ENCODE measurements around the gene TRIO.

Gene TRIO

GRCh38 chr5:14341571-14342230 is 198.6 kb downstream of the TRIO start:
- no peak for DNase-seq

DNA sequence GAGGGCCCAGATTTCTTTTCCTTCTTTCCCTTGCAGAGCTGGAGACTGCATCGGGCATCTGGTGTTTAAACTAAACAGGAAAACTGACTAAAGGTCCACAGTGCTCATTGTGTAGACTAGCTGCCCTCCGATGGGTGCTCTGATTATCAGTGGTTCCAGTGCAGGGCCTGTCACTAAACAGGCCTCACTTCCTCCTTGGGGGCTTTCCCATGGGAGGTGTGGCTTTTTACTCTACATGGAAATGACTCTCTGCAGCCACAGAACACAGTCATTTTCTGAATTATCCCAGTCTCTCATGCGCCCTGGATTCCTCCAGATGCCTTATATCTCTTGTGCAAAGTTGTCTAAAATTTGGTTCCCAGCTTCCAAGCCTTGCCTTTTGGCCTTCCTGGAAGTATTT is 199.2 kb downstream of the TRIO start:
- DNase-seq = no peak

DNA sequence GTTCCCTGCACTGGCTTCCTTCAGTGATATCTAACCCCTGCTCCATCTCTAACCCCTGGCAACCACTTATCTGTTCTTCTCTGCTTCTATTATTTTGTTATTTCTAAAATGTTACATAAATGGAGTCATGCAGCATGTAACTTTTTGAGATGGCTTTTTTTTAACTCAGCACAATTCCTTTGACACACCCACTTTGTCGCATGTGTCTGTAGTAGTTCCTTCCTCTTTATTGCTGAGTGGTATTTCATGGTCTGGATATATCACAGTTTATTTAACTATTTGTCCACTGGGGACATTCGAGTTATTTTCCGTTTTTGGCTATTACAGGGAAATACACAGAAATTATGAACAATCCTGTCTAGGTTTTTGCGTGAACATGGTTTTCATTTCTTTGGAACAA is 200.2 kb downstream of the TRIO start:
- DNase-seq = no peak

- DNase-seq = no peak
Measured at GRCh38 chr5:14347522-14347921, 204.4 kb downstream of the TRIO start.

GRCh38 chr5:14348142-14348541 is 205.0 kb downstream of the TRIO start:
- no peak for DNase-seq

DNA sequence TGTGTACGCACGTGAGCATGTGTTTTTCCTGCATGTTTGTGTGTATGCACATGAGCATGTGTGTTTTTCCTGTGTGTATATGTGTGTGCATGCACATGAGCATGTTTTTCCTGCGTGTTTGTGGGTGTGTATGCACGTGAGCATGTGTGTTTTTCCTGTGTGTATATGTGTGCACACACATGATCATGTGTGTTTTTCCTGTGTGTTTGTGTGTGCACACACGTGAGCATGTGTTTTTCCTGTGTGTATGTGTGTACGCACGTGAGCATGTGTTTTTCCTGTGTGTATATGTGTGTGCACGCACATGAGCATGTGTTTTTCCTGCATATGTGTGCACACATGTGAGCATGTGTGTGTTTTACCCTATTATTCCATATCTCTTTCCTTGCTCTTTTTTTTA is 205.9 kb downstream of the TRIO start:
- no peak for DNase-seq

GRCh38 chr5:14351086-14351661 is 208.0 kb downstream of the TRIO start:
- no peak for DNase-seq

- no peak for DNase-seq
Measured at GRCh38 chr5:14351845-14352712, 208.9 kb downstream of the TRIO start.

GRCh38 chr5:14353726-14354474 is 210.8 kb downstream of the TRIO start:
- no peak for DNase-seq

DNA sequence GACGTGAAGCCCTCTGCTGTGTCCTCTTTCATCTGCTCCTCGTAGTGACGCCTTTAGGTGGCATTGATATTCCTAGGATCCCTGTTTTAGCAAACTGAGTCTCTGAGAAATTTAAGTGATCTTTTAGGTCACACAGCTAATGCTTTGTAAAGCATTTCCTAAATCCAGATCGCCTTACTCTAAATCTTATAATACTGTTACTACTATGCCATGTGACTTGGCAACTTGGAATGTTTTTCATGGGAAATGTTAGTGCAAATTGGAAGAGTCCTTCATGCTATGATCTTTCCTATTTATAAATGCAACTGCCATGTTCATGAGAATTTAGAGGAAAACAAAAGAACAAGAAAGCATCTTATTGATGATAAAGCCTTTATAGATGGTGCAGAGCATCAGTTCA is 212.2 kb downstream of the TRIO start:
- no peak for DNase-seq

DNA sequence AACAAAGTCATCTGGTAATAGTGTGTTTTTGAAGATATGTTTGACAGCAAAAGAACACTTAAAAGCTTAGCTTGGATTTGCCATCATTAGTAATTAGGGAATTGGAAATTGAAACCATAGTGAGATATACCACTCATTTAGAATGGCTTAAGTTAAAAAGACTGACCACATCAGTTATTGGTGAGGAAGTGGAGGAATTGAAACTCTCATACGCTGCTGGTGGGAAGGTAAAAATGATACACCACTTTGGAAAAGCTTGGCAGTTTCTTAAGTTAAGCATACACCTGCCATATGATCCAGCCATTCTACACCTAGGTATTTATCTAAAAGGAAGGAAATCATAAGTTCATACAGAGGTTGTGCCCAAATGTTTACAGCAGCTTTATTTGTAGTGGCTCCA is 213.2 kb downstream of the TRIO start:
- DNase-seq = no peak

DNA sequence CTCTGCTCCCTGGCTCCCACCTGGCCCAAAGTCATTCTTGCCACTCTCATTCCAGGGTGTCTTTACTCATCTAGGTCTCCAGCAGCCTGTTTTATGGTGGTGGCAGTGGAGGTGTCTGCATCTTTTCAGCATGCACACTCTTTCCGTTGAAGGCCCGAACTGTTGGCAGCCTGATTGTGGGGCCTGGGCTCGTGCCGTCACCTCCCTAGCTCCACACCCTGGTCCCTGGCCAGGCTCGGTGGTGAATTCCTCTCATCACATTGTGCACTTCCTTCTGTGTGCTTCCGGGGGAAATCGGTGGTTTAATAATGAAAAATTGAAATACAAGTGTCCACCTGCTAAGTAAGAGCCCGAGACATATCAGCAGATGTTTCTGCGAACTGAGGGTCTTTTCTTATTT is 214.3 kb downstream of the TRIO start:
- no peak for DNase-seq

DNA sequence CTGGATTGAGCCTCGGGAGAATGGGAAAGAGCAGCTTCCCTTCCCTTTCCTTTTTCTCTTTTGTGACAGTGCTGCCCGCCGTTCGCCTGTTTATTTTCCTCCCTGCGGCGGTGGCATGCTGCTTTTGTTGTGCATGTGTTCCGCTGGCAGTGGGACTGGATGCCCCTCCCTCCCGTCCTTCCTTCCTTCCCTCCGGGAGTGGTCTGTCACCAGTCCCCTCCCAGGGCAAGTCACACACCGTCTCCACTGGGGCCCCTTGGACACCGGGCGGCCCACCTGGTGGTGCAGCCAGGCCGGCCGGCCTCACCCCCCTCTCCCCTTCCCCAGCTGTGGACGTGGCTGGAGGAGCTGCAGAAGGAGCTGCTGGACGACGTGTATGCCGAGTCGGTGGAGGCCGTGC is 214.7 kb downstream of the TRIO start:
- no peak for DNase-seq

GRCh38 chr5:14358536-14358935 is 215.4 kb downstream of the TRIO start:
- no peak for DNase-seq

GRCh38 chr5:14359069-14360043 is 216.2 kb downstream of the TRIO start:
- no peak for DNase-seq

- DNase-seq = no peak
Measured at GRCh38 chr5:14362491-14362890, 219.3 kb downstream of the TRIO start.

- no peak for DNase-seq
Measured at GRCh38 chr5:14364096-14364495, 221.0 kb downstream of the TRIO start.

DNA sequence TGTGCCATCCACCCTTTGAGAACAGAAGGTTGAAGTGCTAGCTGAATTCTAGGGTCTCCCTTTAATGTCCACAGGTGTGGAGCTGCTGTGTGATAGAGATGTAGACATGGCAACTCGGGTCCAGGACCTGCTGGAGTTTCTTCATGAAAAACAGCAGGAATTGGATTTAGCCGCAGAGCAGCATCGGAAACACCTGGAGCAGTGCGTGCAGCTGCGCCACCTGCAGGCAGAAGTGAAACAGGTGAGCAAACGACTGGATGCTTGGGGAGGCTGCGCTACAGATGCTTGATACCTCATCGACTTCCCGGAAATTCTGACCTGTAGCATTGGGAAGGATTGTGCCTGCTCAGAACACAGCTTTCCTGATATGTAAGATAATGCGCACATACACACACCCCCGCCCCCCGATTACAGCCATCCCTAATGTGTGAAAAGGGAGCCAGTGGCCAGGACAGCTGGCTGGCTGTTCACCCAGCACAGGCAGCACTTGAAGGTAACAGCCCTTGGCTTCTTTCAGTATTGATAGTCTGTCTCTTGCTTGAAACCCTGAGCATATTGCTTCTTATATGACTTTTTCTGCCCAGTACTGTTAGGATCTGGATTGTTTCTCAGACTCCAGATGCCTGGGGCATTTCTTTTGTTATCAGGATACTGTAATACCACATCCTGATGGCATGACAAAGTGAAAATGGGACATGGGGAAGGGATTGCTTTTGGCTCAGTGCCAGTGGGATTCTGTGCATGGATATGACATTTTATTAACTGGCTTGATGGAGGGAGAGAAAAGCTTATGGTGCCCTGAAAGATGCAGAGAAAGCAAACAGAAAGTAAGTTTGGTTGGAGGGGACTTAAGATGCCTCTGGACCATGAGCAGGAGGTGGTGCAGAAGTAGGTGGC is 221.7 kb downstream of the TRIO start:
- DNase-seq = no peak

DNA sequence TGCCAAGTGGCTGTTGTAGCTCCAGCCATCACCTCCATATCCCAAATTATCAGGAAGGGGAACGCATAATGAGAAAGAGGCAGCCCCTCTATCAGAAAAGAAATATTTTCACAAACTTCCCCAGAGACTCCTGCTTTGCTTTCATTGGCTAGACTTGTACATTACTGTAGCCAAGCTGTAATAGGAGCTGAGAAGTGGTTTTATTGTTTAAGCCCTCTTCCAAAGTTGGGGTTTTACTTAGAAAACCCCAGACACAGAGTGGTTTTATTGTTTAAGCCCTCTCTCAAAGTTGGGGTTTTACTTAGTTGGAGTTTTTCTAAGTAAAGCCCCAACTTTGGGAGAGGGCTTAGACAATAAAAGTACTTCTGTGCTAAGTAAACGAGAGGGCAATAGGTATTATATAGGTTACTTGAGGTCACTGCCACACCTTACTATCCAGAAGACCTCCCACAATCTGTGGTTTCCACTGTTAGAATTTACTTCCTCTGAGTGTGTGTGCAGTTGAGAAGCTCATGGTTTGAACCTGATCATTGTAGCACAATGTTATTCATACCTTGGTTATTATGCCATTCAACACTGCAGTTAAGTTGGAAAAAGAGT is 222.8 kb downstream of the TRIO start:
- DNase-seq = no peak

DNA sequence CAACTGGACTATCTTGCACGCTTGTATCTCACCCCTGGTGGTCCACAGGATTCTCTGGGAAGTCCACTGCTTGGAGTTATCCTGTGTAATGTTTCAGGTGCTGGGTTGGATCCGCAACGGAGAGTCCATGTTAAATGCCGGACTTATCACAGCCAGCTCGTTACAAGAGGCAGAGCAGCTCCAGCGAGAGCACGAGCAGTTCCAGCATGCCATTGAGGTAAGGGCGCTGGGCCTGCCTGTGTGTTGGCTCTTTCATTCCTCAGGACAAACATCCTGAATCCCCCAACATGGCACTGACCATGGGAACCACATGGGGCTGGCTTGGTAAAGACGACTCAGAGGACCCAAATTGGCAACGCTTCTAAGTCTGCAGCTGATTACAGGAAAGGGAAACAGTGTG is 223.6 kb downstream of the TRIO start:
- no peak for DNase-seq

DNA sequence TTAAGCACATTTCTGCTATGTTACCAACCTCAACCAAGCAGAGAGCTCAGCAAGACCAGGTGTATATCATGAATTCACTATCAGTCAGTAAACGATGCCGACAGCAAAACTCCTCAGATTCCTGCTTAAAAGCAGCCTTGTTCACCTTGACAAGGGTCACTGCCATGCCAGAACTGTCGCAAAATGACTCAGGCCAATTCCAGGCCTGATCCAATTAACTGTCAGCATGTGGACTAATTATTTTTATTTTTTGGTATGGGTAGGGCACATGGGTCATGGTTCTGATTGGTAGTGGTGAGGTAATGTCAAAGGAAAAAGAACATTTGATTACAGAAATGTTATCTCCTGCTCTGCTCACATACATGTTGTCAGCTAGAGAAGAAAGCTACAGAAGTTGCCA is 224.2 kb downstream of the TRIO start:
- DNase-seq = no peak

All from NCI-H187 treated with DMSO at 0.1 percent for 48 hours (cell line).